ENCODE data around the gene CATSPERZ.
"Not testable (repeated sequence)": the region's sequence is repeated elsewhere in the genome, so short reads cannot be mapped to it uniquely, and the experiment has no call there.

The CATSPERZ gene

DNA sequence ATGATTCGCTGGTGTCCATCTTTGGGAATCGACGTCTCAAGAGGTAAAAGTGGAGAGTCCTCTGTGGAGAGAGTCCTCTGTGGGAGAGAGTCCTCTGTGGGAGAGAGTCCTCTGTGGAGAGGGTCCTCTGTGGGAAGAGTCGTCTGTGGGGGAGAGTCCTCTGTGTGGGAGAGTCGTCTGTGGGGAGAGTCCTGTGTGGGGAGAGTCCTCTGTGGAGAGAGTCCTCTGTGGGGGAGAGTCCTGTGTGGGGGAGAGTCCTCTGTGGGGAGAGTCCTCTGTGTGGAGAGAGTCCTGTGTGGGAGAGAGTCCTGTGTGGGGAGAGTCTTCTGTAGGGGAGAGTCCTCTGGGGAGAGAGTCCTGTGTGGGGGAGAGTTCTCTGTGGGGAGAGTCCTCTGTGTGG, 20.9 kb downstream of the CATSPERZ start:
- no peak for FAIRE-seq

DNA sequence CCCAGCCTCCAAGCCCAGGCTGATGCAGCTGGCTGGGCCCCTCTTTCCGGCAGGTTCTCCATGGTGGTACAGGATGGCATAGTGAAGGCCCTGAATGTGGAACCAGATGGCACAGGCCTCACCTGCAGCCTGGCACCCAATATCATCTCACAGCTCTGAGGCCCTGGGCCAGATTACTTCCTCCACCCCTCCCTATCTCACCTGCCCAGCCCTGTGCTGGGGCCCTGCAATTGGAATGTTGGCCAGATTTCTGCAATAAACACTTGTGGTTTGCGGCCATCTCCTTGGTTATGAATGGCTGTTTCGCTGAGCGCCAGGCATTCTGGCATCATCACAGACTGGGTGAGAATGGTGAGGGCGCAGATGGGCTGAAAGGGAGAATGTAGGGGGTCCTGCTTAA, 21.4 kb downstream of the CATSPERZ start:
- FAIRE-seq: no peak

DNA sequence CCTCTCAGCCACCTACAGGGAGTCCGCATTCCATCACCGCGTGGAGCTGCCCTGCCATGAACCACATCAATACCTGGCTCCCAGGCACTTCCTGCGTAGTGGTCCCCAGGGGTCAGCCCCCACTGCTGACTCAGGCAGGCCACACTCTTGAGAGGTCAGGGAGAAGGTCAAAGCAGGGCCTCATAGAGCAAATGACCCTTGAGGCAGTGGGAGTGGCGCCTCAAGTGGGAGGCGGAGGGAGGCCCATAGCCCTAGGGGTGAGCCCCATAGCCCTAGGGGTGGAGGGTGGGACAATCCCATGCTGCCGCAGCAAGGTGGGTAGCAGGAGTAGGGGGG, 22.7 kb downstream of the CATSPERZ start:
- no peak for FAIRE-seq

DNA sequence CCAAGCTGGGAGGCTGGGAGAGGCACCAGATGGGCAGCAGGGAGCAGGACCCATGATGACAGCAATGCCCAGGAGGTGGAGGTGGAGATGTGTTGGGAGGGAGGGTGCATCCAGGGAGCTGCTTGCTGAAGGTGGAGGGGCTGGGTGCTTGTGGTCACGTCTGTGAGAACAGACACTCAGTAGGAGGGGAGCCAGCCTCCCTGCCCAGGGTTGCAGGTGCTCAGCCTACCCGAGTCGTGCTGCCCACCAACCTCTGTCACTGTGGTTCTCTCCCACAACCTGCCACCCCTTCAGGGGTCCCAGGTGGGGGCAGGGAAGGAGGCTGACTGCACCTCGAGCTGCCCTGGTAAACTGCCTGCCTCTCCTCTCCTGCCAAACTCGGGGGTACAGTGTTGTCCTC, 23.2 kb downstream of the CATSPERZ start:
- no peak for FAIRE-seq

DNA sequence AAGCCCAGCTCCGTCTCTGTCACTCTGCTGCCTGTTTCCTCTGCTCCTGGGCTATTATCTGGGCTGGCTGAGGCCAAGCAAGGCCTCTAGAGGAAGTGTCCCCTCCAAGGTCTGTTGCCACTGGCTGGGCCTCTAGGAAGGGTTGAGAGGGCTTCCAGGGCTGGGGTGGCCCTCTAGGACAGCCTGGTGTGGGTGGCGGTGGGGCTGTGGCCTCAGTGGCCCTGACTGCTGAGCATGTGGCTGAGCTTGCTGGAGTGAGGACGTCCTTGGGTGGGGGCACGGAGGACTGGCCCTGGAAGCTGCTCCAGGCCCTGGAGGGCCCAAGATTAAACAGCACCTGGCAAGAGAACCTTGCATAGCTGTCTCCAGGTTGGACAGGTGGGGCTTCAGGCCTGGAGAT, 23.8 kb downstream of the CATSPERZ start:
- not testable (repeated sequence) for FAIRE-seq

DNA sequence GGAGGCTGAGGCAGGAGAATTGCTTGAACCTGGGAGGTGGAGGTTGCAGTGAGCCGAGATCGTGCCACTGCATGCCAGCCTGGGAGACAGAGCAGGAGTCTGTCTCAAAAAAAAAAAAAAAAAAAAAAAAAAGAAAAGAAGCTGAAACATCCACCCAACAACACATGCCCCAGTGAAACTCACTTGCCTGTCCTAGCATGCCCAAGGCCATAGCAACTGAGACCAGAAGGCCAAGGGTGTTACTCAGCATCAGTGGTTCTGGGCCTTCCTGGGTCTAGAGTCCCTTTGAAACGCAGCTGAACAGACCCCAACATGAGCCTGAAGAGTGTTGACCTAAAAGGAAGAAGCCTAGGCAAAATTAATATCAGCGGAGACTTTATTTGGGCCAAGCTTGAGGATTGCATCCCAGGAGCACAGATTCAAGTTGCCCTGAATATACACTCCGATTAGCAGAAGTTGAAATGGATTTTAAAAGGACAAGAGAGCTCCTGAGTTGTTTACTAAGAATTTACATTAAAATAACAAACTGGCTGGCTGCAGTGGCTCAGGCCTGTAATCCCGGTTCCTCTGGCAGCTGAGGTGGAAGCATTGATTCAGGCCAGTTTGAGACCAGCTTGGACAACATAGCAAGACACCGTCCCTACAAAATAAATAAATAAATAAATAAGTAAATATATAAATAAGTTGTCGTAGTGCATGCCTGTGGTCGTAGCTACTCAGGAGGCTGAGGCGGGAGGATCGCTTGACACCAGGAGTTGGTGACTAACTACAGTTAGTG, 24.7 kb downstream of the CATSPERZ start:
- no peak for FAIRE-seq

DNA sequence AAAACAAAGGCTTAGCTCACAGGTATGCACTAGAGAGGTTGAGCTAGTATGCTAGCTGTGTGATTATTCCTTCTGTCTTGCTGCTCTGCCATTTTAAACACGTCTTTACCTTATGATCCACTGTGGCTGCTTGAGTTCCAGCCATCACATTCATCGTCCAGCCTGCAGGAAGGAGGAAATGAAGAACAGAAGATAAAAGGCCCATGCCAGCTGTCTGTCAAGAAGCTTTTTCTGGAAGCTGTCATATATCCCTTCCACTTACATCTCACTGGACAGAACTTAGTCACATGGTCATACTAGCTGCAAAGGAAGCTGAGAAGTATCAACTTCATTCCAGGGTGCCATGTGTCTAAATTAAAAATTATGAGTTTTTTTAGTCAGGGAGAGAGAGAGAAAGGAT, 27.2 kb downstream of the CATSPERZ start:
- FAIRE-seq: no peak

DNA sequence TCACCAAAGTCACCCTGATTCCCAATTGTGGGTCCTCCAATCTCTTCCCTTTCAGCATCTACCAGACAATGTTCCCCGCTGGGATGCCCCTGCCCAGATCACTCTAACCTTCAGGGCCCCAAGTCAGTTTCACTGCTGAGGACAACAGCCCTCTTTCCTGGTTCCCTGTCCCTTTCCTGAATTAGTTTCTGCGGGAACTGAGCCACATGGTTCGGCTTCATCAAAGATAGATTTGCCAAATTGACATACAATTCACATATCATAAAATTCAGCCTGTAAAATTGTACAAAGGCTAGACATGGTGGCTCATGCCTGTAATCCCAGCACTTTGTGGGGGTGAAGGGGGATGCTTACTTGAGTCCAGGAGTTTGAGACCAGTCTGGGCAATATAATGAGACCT, 27.8 kb downstream of the CATSPERZ start:
- FAIRE-seq: no peak

DNA sequence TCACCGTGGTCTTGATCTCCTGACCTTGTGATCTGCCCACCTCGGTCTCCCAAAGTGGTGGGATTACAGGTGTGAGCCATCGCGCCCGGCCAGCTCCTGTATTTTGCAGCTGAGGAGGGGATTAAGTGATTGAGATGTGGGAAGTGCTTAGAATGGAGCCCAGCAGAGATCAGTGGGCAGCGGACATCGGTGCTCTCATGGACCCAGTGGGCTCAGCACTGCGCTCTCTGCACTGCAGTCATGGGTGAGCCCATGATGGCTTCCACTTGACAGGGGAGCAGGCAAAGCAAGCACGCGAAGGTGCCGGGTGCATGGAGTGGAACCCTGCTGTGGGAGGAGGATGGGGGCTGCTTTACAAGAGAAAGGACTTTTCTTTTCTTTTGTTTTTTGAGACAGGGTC, 30.7 kb downstream of the CATSPERZ start:
- no peak for FAIRE-seq

DNA sequence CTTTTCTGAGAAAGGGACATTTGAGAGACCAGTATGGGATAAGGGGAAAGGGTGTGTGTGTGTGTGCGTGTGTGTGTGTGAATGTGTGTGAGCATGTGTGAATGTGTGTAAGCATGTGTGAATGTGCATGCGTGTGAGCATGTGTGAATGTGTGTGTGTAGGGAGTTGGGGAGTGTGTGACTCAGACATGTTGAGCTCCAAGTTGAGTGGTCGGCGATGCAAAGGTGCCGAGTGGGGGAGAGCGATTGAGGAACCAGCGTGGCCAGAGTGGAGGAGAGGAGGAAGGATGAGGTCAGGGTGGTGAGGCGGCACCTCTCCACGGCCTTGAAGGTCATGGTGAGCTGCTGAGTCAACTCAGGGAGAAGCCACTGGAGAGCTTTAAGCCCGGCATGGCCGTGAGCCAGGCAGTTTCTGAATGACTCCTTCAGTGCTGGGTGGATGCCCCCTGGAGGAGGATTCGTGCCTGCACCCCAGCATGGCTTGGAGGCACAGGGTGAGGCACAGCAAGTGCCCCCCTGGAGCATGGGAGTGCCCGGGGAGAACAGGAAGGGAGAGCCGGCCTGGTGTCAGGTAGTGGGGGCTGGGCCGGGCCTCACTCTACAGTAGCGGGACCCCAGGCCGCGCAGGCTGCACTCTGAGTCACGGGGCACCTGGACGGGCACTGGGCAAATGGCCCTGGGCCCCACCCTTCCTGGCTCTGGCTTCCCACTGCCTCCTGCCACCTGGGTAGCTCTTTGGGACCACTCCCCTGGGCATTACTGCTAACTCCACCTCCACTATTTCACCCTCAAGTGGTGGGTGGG, 31.6 kb downstream of the CATSPERZ start:
- FAIRE-seq: no peak

DNA sequence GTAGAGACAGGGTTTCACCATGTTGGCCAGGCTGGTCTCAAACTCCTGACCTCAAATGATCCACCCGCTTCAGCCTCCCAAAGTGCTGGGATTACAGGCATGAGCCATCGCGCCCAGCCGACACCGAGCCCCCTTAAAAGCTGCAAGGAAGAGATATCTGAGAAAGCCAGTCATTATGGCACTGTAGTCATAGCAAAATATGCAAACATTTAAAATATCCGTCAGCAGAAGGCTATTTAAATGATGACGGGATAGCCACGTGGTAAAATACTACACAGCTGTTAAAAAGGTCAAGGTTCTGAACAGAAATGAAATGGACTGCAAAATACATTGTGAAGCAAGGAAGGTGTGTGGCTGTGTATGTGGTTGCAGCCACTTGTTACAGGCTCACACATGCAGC, 33.4 kb downstream of the CATSPERZ start:
- no peak for FAIRE-seq

DNA sequence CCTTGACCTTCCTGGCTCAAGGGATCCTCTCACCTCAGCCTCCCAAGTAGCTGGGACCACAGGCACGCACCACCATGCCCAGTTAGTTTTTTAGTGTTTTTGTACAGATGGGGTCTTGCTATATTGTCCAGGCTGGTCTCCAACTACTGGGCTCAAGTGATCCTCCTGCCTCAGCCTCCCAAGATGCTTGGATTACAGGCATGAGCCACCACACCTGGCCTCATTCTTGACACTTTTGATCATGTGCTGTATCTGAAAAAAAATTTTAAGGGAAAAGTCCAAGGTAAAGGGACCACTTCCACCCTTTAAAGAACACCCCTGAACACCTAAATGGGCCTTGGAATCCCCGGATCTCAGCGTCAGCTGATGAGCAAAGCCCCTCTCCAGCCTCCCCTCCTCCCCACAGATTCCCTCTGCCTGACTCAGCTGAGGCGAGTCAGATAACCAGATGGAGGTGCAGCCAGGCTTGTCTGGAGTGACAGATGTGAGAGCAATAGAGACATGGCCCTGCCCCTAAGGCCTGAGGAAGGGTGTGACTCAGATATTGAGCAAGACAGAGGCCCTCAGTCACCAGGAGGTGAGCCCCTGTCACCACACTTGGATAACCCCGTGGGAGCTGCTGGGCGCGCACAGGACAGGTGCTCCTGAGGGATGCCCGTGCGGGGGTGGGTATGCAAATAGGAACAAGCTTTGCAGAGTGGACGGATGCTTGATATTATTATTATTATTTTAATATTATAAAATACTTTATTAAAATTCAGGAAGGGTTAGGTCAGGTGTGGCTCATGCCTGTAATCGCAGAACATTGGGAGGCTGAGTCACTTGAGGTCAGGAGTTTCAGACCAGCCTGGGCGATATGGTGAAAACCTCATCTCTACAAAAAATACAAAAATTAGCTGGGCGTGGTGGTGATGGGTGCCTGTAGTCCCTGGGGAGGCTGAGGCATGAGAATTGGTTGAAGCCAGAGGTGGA, 34.9 kb downstream of the CATSPERZ start:
- FAIRE-seq: no peak

DNA sequence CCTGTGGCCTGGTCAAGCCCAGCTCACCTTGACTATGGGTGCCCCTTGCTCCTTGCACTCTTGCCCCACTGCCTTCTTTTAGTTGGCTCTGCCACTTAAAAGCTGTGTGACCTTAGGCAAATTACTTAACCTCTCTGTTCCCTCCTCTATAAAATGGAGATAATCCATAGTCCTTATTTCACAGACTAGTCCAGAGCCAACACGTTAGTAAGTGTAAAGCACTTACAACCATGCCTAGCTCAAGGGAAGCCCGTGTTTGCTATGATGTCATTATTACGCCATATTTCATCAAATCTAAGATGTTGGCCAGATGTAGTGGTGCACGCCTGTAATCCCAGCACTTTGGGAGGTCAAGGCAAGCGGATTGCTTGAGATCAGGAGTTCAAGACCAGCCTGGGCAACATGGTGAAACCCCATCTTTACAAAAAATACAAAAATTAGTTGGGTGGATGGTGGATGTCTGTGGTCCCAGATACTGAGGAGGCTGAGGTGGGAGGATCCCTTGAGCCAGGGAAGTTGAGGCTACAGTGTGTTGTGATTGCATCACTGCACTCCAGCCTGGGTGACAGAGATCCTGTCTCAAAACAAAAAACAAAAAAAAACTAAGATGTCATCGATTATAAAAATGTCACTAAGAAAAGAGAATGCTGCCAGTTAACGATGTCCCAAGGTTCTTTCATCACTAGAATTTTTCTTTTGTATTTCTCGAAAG, 37.5 kb downstream of the CATSPERZ start:
- no peak for FAIRE-seq

DNA sequence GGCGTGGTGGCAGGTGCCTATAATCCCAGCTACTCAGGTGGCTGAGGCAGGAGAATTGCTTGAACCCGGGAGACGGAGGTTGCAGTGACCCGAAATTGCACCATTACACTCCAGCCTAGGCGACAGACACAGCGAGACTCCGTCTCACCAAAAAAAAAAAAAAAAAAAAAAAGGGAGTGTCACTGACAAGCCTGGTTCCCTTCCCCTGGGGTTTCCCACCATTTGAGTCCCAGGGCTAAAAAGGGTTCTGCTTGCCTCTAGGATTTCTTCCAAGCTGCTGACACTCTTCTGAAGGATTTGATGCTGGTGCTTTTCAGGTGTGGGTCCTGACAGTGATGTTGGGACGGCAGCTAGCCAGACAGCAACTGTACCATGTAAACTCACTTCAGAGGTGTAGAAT, 38.6 kb downstream of the CATSPERZ start:
- FAIRE-seq: no peak

DNA sequence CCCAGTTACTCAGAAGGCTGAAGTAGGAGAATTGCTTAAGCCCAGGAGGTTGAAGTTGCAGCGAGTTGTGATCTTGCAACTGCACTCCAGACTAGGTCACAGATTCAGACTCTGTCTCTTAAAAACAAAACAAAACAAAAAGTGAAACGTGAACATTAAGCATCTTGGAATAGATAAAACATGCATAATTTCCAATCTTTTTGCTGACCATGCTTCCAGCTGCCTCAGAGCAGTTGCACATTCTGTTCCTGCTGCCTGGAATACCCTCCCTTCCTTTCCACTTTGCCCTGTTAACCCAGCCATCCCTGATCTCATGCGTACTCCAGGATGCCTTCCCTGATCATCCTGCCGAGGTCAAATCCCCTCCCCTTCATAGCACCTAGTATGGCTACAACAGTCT, 39.1 kb downstream of the CATSPERZ start:
- FAIRE-seq: no peak

DNA sequence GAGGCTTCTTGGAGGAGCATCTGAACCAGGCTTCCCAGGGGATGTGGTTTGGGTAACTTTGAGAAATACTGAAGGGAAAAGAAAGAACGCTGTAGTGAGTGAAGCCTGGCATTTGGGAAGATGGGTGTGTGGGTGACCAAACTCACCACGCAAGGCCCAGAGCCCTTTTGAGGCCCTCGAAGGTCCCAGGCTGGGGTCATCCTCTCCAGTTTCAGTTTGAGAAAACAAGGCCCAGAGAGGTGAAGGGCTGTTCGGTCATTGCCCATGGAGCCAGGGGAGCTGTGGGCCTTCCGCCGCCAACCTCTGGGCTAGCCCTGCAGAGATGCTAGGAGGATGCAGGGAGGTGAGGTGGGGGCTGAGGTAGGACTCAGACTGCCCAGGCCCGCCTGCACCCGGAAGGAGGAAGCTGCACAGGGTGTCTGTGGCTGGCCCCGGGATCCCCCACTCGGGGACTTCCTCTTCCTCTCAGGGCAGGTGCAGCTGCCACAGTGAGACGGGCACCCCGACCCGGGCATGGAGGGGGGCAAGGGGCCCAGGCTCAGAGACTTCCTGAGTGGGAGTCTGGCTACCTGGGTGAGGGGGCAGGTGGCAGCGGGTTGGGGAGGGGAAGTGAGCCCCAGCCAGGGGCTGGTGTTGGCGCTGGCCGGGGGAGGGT, 39.7 kb downstream of the CATSPERZ start, which contains the start of gene CCDC88B:
CCDC88B (plus strand) TSS at position 451 of the 655 bp plus-strand sequence; CDS start at position 514, 63 bp downstream.
- FAIRE-seq: no peak

DNA sequence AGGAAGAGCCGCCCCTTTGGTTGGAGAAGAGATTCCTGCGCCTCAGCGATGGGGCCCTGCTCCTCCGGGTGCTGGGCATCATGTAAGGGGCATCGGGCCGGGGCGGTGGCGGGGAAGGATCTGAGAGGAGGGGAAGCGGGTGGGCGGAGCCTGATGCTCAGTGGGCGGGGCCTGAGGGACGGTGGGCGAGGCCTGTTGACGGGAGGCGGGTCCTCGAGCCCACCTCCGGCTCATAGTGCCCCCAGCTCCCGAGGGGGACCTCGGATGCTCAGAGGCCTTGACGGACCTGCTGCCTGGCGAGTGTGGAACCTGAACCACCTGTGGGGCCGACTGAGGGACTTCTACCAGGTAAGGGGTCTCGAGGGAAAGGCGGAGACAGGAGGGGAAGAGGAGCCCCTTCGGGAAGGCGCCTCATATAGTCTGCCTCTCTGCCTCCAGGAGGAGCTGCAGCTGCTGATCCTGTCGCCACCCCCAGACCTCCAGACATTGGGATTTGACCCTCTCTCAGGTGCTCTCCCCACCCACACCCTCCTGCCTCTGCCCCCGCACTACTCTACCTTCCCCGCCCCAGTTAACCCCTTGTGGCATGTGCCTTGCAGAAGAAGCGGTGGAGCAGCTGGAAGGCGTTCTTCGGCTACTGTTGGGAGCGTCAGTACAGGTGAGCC, 40.6 kb downstream of the CATSPERZ start:
- FAIRE-seq: no peak

DNA sequence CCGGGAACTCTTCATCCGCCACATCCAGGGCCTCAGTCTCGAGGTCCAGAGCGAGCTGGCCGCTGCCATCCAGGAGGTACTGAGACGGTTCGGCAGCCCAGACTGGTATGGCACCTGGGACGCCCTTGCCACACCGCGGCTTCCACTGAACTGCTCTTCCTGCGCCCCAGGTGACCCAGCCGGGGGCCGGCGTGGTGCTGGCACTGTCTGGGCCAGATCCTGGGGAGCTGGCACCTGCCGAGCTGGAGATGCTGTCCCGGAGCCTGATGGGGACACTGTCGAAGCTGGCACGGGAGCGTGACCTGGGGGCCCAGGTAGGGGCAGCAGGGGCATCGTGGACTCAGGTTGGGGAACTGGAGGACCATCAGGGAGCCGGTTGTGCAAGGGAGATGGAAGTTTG, 41.3 kb downstream of the CATSPERZ start:
- FAIRE-seq: no peak

DNA sequence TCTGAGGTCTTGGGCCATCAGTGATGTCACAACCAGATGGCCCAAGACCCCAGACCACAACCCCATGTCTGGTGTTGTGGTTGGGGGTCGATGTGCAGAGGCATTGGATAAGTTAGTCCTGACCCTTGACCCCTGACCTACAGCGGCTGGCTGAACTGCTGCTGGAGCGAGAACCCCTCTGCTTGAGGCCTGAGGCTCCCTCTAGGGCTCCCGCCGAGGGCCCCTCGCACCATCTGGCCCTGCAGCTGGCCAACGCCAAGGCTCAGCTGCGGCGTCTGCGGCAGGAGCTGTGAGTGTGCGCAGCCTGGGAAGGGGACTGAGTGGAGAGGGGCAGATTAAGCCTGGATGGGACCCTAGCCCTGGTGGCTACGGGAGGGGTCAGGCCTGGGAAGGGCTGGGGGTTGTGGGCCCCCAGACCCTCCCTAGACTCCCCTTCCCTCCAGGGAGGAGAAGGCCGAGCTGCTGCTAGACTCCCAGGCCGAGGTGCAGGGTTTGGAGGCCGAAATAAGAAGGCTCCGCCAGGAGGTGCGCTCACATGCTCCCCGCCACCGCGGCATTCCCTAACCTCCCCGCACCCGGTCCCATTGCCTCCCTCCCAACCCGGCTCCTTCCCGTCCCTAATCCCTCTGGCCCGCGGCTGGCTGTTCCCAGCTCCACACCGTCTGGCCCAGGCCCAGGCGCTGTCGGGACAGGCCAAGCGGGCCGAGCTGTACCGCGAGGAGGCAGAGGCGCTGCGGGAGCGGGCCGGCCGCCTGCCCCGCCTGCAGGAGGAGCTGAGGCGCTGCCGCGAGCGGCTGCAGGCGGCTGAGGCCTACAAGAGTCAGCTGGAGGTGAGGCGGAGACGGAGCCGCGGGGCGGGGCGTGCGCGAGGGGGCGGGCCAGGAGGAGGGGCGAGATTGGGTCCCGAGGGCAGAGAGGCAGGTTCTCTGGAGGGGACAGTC, 42.0 kb downstream of the CATSPERZ start:
- no peak for FAIRE-seq

Data from islet of Langerhans (tissue), 1 donor.